Smooth muscle cell (in vitro differentiated cells): ENCODE measurements around the gene ACBD3. TPM values are rescaled to one million over a fixed set of nuclear protein-coding genes. Genes with fewer than 3 reads are reported as not detected.

Experiments used
- DNase-seq: peaks from one replicate; lab custom pipeline; 2025; ENCODE audit not compliant: unreplicated experiment; lab: John Stamatoyannopoulos, UW
- H2AFZ ChIP-seq: fragments of 200-600 bp; sonication (generic); 2 replicates; pipeline ENCODE4 v1.6.0; 2016; ENCODE audit warnings: antibody characterized with exemption, low read depth, mild to moderate bottlenecking
- H3F3A ChIP-seq: fragments of 200-600 bp; sonication (generic); 2 replicates; pipeline ENCODE4 v1.6.0; 2017; ENCODE audit warnings: antibody characterized with exemption, low read depth
- H3K27ac ChIP-seq: fragments of 200-600 bp; sonication (generic); 2 replicates; pipeline ENCODE4 v1.5.1; 2016; ENCODE audit warnings: low read depth, mild to moderate bottlenecking
- H3K27me3 ChIP-seq: fragments of 200-600 bp; sonication (generic); 2 replicates; pipeline ENCODE4 v1.6.1; 2016; ENCODE audit warnings: low read depth, mild to moderate bottlenecking
- H3K36me3 ChIP-seq: fragments of 200-600 bp; sonication (generic); 2 replicates; pipeline ENCODE4 v1.5.1; 2016; ENCODE audit warnings: low read depth
- H3K4me1 ChIP-seq: fragments of 200-600 bp; sonication (generic); 2 replicates; pipeline ENCODE4 v1.5.1; 2016; ENCODE audit warnings: low read depth
- H3K4me2 ChIP-seq: fragments of 200-600 bp; sonication (generic); 2 replicates; pipeline ENCODE4 v1.6.0; 2016; ENCODE audit warnings: mild to moderate bottlenecking
- H3K4me3 ChIP-seq: fragments of 200-600 bp; sonication (generic); 2 replicates; pipeline ENCODE4 v1.5.1; 2016; ENCODE audit warnings: mild to moderate bottlenecking
- H3K79me2 ChIP-seq: fragments of 200-600 bp; sonication (generic); 2 replicates; pipeline ENCODE4 v1.6.0; 2016; ENCODE audit warnings: low read depth, mild to moderate bottlenecking
- H3K9ac ChIP-seq: fragments of 200-600 bp; sonication (generic); 2 replicates; pipeline ENCODE4 v1.6.0; 2016; ENCODE audit warnings: low read depth
- H3K9me3 ChIP-seq: fragments of 200-600 bp; sonication (generic); replicated peaks from 2 replicates; pipeline ENCODE4 v1.5.1; 2016; ENCODE audit warnings: low read depth
- H4K20me1 ChIP-seq: fragments of 200-600 bp; sonication (generic); 2 replicates; pipeline ENCODE4 v1.6.0; 2016; ENCODE audit warnings: low read depth
- CTCF ChIP-seq: fragments of 200-600 bp; sonication (generic); IDR thresholded peaks from 2 replicates; pipeline ENCODE4 v1.5.1; 2017; ENCODE audit warnings: borderline replicate concordance, mild to moderate bottlenecking, antibody characterized with exemption; ENCODE audit not compliant: insufficient read depth, poor library complexity, severe bottlenecking
- WGBS: methylation state at CpG from one replicate; pipeline ENCODE4 v1.1.7; 2016; ENCODE audit warnings: low lambda C conversion rate; 5-methylcytosine and 5-hydroxymethylcytosine counted together
- polyA plus RNA-seq: library from polyadenylated mRNA; unstranded; fragments of >200 nt; fragmentation: Nextera tagmentation; extraction: Ambion mirVana; gene quantifications from 2 replicates; pipeline ENCODE4 v1.2.1, GENCODE V29; 2016
- total RNA-seq: library from RNA; depleted of rRNA; stranded (reverse); fragments of >200 nt; gene quantifications from 2 replicates; pipeline ENCODE4 v1.2.3, GENCODE V29; 2014

ACBD3 gene
- total and polyA plus RNA-seq, 2 experiments from 2014 or later = 82.0 to 118 TPM

- no peaks in the 10 kb centered on the region for H4K20me1 ChIP-seq
- H3K9me3 ChIP-seq = no peaks in the 10 kb centered on the region
- H3K27me3 ChIP-seq = no peaks in the 10 kb centered on the region
- H3K36me3 ChIP-seq = no peaks in the 10 kb centered on the region
- H3K27ac ChIP-seq = no peak overlapping the region
- H3K4me3 ChIP-seq = no peak overlapping the region
- H3K4me1 ChIP-seq = no peaks in the 10 kb centered on the region
- 86% methylated on average over 17 of the region's 17 CpGs for WGBS
- TF ChIP-seq CTCF = no peak
- H3F3A ChIP-seq = no peaks in the 10 kb centered on the region
- DNase-seq = no peak
- no peaks in the 10 kb centered on the region for H3K79me2 ChIP-seq
- no peak overlapping the region for H2AFZ ChIP-seq
- H3K9ac ChIP-seq = no peak overlapping the region
- no peak overlapping the region for H3K4me2 ChIP-seq
Observed at GRCh38 chr1:226209307-226210059, 22.9 kb upstream of the ACBD3 start.

- H3K79me2 ChIP-seq = no peaks in the 10 kb centered on the region
- H3K4me3 ChIP-seq = no peak overlapping the region
- no peak overlapping the region for H3K27ac ChIP-seq
- no peaks in the 10 kb centered on the region for H3K36me3 ChIP-seq
- no peaks in the 10 kb centered on the region for H3K27me3 ChIP-seq
- TF ChIP-seq CTCF = no peak
- 97% methylated on average over 5 of the region's 5 CpGs for WGBS
- no peak overlapping the region for H3K4me2 ChIP-seq
- H3K4me1 ChIP-seq = no peaks in the 10 kb centered on the region
- H2AFZ ChIP-seq = no peak overlapping the region
- no peaks in the 10 kb centered on the region for H3K9me3 ChIP-seq
- H4K20me1 ChIP-seq = no peaks in the 10 kb centered on the region
- no peak overlapping the region for H3K9ac ChIP-seq
- no peak for DNase-seq
- no peaks in the 10 kb centered on the region for H3F3A ChIP-seq
Observed at GRCh38 chr1:226207048-226207447, 20.5 kb upstream of the ACBD3 start.

GRCh38 chr1:226204198-226204597 lies 17.7 kb upstream of the ACBD3 start:
- TF ChIP-seq CTCF = no peak
- no peaks in the 10 kb centered on the region for H3K9me3 ChIP-seq
- no peaks in the 10 kb centered on the region for H3F3A ChIP-seq
- H3K4me1 ChIP-seq = no peaks in the 10 kb centered on the region
- no peaks in the 10 kb centered on the region for H3K79me2 ChIP-seq
- no peak overlapping the region for H3K27ac ChIP-seq
- H3K36me3 ChIP-seq = no peaks in the 10 kb centered on the region
- H3K27me3 ChIP-seq = no peaks in the 10 kb centered on the region
- no peak overlapping the region for H3K4me2 ChIP-seq
- H2AFZ ChIP-seq = no peak overlapping the region
- H3K9ac ChIP-seq = no peak overlapping the region
- H4K20me1 ChIP-seq = no peaks in the 10 kb centered on the region
- DNase-seq = no peak
- H3K4me3 ChIP-seq = no peak overlapping the region

GRCh38 chr1:226203655-226204054 lies 17.1 kb upstream of the ACBD3 start:
- H3K36me3 ChIP-seq = no peaks in the 10 kb centered on the region
- no peak overlapping the region for H3K9ac ChIP-seq
- H3K4me1 ChIP-seq = no peaks in the 10 kb centered on the region
- no peak for TF ChIP-seq CTCF
- H3F3A ChIP-seq = no peaks in the 10 kb centered on the region
- no peaks in the 10 kb centered on the region for H3K79me2 ChIP-seq
- H3K4me3 ChIP-seq = no peak overlapping the region
- no peak for DNase-seq
- H3K27me3 ChIP-seq = no peaks in the 10 kb centered on the region
- no peaks in the 10 kb centered on the region for H3K9me3 ChIP-seq
- H3K27ac ChIP-seq = no peak overlapping the region
- H3K4me2 ChIP-seq = no peak overlapping the region
- H4K20me1 ChIP-seq = no peaks in the 10 kb centered on the region
- H2AFZ ChIP-seq = no peak overlapping the region
- 82% methylated on average over 4 of the region's 4 CpGs for WGBS
